ENCODE data around the gene TNNT3. TPM values are rescaled to one million over a fixed set of nuclear protein-coding genes. Genes with fewer than 3 reads are reported as not detected.

Gene TNNT3
- total RNA-seq, 1 donor from 2014 or later, result 2.6 TPM

DNA sequence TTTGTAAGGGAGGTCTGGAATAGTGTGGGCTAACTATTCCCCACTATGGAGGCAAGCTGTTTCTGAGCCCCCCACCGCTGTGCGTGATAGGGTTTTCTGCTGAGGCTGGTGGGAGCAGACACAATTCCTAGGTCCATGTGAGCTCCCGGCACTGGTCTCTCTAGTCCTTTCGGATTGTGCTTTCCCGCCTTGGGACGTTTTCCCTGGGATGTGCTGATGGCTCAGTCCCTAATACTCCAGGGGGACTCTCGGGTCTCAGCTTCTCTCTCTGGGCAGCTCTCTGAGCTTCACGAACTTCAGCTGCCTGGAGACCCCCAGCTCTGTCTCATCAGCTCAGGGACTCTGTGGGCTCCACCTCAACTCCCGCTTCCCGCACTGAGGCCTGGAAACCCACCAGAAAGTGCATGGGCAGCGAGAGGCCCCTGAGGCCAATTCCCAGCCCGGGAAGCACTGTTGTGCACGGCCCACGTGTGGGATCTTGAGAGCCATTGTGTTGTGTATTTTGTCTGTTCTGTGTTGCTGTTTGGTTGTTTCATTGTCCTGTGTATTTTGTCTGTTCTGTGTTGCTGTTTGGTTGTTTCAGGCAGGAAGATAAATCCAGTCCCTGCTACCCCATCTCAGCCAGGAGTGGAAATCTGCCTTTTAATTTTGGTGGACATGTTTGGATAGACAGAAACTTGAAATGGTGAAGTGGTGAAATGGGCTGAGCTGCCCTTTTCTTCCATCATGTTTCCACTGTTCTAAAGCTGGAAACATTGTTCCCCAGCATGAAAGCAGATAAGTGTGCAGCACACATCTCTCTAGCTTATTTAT, 12.7 kb upstream of the TNNT3 start:
- Mint-ChIP-seq H3K4me3 (ENCODE audit: unreplicated experiment) (no peak overlapping the region), H3K9me3 (ENCODE audit: unreplicated experiment) (no peaks in the 10 kb centered on the region), H3K36me3 (ENCODE audit: unreplicated experiment) (no peaks in the 10 kb centered on the region), H3K27me3 (ENCODE audit: unreplicated experiment) (peaks cover 35% of the 10 kb centered on the region), H3K4me1 (ENCODE audit: unreplicated experiment) (peaks cover 4% of the 10 kb centered on the region), H3K27ac (ENCODE audit: unreplicated experiment) (no peak overlapping the region)
- TF ChIP-seq, protein P1, sequence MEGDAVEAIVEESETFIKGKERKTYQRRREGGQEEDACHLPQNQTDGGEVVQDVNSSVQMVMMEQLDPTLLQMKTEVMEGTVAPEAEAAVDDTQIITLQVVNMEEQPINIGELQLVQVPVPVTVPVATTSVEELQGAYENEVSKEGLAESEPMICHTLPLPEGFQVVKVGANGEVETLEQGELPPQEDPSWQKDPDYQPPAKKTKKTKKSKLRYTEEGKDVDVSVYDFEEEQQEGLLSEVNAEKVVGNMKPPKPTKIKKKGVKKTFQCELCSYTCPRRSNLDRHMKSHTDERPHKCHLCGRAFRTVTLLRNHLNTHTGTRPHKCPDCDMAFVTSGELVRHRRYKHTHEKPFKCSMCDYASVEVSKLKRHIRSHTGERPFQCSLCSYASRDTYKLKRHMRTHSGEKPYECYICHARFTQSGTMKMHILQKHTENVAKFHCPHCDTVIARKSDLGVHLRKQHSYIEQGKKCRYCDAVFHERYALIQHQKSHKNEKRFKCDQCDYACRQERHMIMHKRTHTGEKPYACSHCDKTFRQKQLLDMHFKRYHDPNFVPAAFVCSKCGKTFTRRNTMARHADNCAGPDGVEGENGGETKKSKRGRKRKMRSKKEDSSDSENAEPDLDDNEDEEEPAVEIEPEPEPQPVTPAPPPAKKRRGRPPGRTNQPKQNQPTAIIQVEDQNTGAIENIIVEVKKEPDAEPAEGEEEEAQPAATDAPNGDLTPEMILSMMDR (IDR thresholded peaks at IDR 0.05), result no peak
- no peak for DNase-seq (ENCODE audit: extremely low spot score, unreplicated experiment)

DNA sequence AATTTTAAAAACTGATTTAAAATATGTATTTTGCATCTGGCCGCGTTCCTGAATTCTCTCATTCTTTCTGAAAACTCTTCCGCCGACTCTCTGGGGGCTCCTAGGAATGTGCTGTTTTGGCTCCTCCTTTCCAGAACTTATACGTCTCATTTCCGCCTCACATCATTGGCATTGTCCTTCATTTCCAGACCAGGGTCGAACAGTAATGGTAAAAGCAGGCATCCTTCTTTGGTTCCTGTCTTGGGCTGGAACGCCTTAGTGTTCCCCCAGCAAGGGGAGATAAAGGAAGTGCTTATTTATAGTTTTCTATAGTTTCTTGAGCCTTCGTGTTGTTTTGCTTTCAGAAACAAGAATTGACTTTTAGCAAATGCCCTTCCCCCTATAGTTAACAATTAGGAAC, 10.9 kb upstream of the TNNT3 start:
- no peaks in the 10 kb centered on the region for H3K36me3 Mint-ChIP-seq (ENCODE audit: unreplicated experiment)
- peaks cover 4% of the 10 kb centered on the region for H3K4me1 Mint-ChIP-seq (ENCODE audit: unreplicated experiment)

DNA sequence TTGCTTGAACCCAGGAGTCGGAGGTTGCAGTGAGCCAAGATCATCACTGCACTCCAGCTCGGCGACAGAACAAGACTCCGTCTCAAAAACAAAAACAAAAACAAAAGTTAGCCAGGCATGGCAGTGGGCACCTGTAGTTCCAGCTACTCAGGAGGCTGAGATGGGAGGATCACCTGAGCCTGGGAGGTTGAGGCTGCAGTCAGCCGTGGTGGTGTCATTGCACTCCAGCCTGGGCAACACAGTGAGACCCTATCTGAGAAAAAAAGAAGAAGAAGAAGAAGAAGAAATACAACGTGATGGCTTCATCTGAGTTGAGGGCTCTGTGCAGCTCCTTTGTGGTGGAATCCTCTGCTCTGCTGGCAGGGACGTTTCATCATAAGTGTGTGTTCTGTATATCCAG, 10.0 kb upstream of the TNNT3 start:
- H3K27me3 Mint-ChIP-seq (ENCODE audit: unreplicated experiment), result peaks cover 38% of the 10 kb centered on the region
- no peak overlapping the region for H3K27ac Mint-ChIP-seq (ENCODE audit: unreplicated experiment)
- no peak for DNase-seq (ENCODE audit: extremely low spot score, unreplicated experiment)
- H3K4me3 Mint-ChIP-seq (ENCODE audit: unreplicated experiment), result no peak overlapping the region
- TF ChIP-seq, protein P1 (IDR thresholded peaks at IDR 0.05), result no peak
- peaks cover 4% of the 10 kb centered on the region for H3K4me1 Mint-ChIP-seq (ENCODE audit: unreplicated experiment)
- no peaks in the 10 kb centered on the region for H3K36me3 Mint-ChIP-seq (ENCODE audit: unreplicated experiment)
- H3K9me3 Mint-ChIP-seq (ENCODE audit: unreplicated experiment), result no peaks in the 10 kb centered on the region

More for the DNA sequence above, 10.9 kb upstream of the TNNT3 start:
- TF ChIP-seq, protein P1 (IDR thresholded peaks at IDR 0.05), result no peak
- Mint-ChIP-seq H3K4me3 (ENCODE audit: unreplicated experiment) (no peak overlapping the region), H3K9me3 (ENCODE audit: unreplicated experiment) (no peaks in the 10 kb centered on the region), H3K27ac (ENCODE audit: unreplicated experiment) (peak overlapping the region; percentile 7), H3K27me3 (ENCODE audit: unreplicated experiment) (peaks cover 36% of the 10 kb centered on the region)
- DNase-seq (ENCODE audit: extremely low spot score, unreplicated experiment), result no peak

DNA sequence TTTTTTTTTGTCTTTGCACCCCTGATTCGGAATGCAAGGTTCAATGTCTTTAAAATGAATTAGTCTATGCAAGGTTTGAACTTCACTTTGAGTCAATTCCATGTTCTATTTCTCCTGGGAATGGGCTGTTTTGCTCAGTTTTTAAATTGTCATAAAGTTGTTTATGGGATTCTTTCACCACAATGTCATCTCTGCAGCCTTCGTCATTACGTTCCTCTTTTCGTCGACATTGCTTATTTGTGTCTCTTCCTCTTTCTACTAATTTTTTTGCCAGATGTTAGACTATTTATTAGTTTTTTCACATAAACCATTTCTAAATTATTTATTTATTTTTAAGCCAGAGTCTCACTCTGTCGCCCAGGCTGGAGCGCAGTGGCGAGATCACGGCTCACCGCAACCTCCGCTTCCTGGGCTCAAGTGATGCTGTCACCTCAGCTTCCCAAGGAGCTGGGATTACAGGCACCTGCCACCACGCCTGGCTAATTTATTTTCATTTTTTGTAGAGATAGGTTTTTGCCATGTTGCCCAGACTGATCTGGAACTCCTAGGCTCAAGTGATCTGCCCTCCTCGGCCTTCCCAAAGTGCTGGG, 7.1 kb upstream of the TNNT3 start:
- no peak for DNase-seq (ENCODE audit: extremely low spot score, unreplicated experiment)
- peaks cover 8% of the 10 kb centered on the region for H3K4me1 Mint-ChIP-seq (ENCODE audit: unreplicated experiment)
- no peak overlapping the region for H3K4me3 Mint-ChIP-seq (ENCODE audit: unreplicated experiment)
- H3K27ac Mint-ChIP-seq (ENCODE audit: unreplicated experiment), result no peak overlapping the region
- peaks cover 24% of the 10 kb centered on the region for H3K27me3 Mint-ChIP-seq (ENCODE audit: unreplicated experiment)
- TF ChIP-seq, protein P1 (IDR thresholded peaks at IDR 0.05), result no peak
- H3K9me3 Mint-ChIP-seq (ENCODE audit: unreplicated experiment), result no peaks in the 10 kb centered on the region
- H3K36me3 Mint-ChIP-seq (ENCODE audit: unreplicated experiment), result no peaks in the 10 kb centered on the region

DNA sequence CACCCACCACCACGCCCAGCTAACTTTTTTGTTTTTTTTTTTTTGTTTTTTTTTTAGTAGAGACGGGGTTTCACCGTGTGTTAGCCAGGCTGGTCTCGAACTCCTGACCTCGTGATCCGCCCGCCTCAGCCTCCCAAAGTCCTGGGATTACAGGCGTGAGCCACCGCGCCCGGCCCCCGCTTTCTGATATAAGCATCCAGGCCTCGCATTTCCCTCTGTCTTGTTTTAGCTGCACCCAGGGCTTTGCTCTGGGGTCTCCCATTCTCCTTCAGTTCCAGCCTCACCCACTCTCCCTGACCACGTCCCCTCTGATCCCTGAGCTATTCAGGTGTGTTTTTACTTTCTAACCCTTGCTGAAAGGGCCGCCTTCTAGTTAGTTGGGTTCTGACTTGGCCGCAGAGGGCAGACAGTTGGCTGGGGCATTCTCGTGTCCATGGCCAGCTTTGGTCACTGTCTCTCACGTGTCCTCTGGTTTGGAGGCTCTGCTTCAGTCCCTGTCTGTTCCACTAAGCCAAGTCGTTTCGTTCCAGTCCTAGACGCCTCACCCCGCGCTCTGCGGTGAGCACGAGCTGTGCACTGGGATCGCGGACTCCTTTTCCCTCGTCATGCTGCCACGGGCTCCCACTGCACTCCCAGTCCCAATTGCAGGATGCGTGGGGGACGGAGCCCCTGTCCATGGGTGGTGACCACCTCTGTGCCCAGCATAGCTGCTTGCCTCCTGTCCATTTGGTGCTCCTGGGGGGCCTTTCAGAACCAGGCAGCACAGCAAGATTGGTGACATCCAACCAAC, 6.0 kb upstream of the TNNT3 start:
- no peaks in the 10 kb centered on the region for H3K9me3 Mint-ChIP-seq (ENCODE audit: unreplicated experiment)
- H3K27ac Mint-ChIP-seq (ENCODE audit: unreplicated experiment), result no peak overlapping the region
- TF ChIP-seq, protein P1 (IDR thresholded peaks at IDR 0.05), result no peak
- H3K27me3 Mint-ChIP-seq (ENCODE audit: unreplicated experiment), result peaks cover 20% of the 10 kb centered on the region
- H3K36me3 Mint-ChIP-seq (ENCODE audit: unreplicated experiment), result no peaks in the 10 kb centered on the region
- H3K4me1 Mint-ChIP-seq (ENCODE audit: unreplicated experiment), result peaks cover 7% of the 10 kb centered on the region
- no peak for DNase-seq (ENCODE audit: extremely low spot score, unreplicated experiment)
- no peak overlapping the region for H3K4me3 Mint-ChIP-seq (ENCODE audit: unreplicated experiment)
